HG03039 (cell line): Measurements from ENCODE around the gene TEF.

Source experiments
- ATAC-seq: cut with Tn5 transposase; IDR thresholded peaks from one replicate; pipeline ENCODE4 v1.9.1; 2021; ENCODE audit warnings: mild to moderate bottlenecking, moderate library complexity; ENCODE audit not compliant: unreplicated experiment

The TEF gene, protein sequence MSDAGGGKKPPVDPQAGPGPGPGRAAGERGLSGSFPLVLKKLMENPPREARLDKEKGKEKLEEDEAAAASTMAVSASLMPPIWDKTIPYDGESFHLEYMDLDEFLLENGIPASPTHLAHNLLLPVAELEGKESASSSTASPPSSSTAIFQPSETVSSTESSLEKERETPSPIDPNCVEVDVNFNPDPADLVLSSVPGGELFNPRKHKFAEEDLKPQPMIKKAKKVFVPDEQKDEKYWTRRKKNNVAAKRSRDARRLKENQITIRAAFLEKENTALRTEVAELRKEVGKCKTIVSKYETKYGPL

DNA sequence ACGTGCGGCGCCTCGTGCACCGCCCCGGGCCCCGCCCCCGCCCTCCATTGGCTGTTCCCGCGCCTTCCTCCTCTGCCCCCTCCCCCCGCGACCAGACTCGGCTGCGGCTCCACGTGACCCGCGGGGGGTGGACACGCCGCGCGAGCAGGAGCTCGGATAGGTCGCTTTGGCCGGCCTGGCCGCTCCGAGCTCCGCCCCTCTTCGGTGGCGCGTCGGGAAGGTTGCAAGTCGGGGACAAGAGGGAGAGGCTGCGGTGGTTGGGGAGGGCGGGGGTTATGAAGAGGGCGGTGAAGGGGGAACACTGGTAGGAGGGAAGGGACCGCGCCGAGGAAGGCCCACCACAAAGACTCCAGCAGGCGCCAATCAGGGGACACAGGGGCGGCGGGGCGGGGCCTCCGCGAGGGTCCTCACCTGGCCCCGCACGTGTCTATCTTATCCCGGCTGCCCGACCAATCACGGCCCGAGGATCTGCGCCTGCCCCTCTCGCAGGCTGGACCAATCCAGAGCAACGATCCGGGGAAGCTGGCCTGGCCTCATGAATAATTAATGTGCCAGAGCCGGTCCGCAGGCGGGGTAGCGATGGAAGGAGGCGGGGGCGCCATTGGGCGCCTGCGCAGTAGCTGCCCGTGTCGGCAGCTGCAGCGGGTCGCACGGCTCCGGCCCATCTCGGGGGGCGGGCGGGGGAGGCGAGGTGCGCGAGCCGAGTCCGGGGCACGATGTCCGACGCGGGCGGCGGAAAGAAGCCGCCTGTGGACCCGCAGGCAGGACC, at the start of gene TEF:
TEF (plus strand) TSS at position 614 of the 769 bp plus-strand sequence; CDS start at position 717, 103 bp downstream.
- ATAC-seq: peak; percentile 77

DNA sequence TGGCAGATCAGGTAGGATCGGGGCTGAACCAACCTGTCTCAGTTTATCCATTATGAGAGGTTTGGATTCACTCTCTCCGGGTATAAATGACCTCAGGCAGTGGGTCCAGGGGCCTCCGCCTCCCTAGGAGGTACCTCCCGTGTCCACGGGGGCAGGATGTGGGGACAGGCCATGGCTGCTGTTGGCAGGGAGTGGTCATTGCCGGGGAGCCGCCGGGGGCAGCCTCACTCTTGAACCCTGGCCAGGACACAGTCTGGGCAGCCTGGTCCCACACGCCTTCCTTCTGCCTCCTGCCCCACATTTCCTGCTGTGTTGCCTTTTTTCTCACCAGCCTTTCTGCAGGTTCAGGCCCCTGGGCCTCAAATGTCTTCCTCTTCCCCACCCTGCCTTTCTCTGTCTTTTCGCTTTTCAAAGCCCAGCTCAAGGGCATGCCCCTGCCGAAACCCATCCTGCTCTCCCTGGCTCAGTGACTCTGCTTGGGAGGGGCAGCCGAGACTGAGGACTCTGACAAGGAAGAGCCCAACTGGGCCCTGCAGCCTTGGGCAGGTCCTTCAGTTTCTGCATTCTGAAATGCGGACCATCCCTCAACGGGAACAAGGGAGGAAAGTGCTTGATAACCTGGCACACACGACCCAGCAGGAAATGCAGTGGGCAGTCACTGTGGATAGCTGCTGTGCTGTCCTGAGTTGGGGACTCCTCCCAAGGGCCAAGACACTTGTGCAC, 49.4 kb upstream of the TEF start:
- ATAC-seq: no peak

DNA sequence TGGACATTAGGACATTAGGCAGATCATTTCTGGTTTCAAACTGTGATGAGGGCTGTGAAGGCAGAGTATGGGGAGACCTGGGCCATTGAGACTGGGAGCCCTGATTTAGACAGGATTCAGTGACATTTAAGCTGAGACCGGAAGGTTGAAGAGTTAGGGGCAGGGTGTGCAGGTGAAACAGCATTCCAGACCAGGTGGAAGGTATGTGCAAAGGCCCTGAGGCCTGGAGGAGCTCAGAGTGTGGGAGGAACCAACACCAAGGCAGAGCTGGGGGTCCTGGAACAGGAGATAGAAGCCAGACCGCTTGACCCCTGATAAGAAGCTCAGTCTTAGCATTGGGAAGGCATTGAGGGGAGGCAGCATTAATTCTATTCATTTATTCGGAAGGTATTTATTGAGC, 47.9 kb upstream of the TEF start:
- no peak for ATAC-seq

DNA sequence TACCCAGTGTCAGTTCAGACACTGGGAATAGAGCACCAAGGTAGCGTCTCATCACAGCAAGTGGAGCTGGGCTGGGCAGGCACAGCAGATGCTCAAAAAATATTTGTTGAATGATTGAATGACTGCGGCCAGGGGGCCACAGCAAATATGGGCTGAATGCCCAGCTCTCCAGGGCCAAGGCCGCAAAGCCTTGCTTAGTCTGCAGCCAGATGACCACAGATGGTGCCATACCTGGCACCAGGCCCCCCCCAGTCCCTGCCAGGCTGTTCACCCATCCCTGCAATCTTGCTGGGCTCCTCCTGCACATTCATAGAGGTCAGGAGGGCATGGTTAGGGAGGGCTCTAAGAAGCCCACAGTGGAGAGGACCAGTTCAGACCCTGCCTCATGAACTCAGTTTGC, 47.5 kb upstream of the TEF start:
- no peak for ATAC-seq

DNA sequence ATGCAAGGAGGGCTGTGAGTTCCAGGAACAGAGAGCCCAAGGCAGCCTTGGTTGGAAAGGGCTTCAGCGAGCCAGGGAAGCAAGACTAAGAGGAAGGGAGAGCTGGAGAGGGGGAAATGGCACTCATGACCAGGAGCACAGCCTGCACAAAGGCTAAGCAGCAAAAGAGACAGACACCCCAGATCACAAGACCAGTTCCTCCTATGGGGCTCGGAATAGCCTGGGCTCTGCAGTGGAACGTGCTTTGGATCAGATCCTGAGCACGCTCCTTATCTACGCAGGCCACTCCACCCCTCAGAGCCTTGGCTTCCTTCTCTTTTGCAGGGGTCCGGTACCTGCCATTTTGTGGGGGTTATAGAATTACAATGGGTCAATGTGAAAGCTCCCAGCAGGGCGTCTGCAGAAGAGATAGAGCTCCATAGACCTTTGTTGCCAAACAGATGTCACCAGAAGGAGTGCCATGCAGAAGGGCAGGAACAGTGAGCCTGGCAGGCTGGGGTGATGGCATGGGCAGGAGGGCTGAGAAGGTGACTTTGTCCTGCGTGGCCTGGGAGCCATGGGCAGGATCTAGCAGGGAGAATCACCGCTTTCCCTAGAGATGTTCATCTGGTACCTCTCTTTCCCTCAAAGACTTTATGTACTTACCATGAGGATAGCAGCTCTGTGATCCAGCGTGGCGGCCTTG, 46.6 kb upstream of the TEF start:
- ATAC-seq: no peak

DNA sequence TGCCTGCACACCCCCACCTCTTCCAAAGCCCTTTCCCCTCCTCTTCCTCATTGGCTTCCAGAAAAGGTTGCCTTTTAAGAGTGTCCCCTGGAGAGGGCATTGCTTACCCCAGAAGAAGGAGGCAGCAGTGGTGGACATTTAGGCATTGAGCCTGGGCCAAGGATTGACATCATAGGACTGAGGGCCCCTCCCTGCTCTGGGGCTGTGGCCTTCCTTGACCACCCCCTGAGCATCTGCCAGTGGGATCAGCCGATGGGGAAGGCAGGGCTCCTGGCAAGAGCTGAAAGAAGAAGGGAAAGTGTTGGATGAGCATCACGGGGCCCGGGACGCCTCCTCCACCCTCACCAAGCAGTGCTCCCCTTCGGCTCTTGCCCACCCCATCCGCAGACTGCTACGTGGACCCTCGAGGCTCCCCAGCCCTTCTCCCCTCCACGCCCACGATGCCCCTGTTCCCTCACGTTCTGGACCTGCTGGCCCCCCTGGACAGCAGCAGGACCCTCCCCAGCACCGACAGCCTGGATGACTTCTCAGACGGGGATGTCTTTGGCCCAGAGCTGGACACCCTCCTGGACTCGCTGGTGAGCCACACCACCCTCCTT, 43.0 kb upstream of the TEF start:
- ATAC-seq: no peak

DNA sequence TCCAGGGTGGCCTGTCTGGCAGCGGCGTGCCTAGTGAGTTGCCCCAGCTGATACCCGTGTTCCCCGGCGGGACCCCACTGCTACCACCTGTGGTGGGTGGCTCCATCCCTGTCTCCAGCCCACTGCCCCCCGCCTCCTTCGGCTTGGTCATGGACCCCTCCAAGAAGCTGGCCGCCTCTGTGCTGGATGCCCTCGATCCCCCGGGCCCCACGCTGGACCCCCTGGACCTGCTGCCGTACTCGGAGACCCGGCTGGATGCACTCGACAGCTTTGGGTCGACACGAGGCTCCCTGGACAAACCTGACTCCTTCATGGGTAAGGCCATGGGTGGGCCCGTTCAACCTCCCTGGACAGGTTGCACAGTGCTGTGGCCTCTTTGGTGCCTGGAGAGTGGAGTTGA, 41.9 kb upstream of the TEF start:
- no peak for ATAC-seq

DNA sequence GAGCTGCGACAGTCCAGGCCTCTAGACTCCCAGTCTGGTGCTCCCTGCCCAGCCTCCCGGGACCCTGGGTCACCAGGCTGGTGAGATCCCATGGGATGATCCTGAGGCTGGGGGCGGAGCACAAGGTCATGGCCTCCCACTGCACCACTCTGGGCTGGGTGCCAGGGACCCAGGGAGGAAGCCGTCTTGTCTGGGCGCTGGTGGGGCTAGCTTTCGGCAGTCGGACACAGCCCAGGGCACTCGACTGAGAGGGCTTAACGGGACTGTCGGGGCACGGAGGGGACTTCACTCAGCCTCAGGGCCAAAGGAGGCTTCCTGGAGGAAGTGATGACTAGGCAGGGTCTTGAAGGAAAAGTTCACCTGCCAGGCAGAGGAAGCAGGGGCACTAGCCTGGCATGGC, 41.4 kb upstream of the TEF start:
- ATAC-seq: no peak

DNA sequence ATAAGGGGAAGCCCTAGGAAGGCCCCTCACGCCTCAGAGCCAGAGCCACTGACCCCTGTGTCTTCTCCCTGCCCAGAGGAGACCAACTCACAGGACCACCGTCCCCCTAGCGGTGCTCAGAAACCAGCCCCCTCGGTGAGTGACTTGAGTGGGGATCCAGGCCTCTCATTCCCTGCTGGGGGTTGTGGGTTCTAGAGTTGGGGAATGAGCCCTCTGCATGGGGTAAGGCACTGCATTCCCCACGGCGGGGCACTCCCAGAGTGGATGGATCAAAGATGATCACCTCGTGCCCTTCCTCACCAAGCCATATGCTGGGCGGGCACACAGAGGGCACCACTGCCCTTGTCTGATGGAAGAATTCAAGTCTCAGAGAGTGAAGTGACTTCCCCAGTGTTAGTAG, 40.7 kb upstream of the TEF start:
- ATAC-seq: no peak

DNA sequence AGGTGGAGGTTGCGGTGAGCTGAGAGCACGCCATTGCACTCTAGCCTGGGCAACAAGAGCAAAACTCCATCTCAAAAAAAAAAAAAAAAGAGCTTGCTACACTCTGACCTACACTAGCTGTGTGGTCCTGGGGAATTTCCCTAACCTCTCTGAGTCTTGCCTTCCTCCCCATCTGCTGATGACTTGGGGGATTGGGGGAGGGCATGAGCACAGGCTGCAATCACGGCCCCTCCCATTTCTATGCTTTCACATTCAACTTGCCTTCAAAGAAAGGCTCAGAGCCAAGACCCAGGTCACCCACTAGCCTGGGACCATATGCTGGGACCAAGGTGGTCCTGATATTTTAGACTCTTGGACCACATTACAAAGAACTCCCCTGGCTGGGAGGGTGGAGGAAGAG, 39.8 kb upstream of the TEF start:
- ATAC-seq: no peak

DNA sequence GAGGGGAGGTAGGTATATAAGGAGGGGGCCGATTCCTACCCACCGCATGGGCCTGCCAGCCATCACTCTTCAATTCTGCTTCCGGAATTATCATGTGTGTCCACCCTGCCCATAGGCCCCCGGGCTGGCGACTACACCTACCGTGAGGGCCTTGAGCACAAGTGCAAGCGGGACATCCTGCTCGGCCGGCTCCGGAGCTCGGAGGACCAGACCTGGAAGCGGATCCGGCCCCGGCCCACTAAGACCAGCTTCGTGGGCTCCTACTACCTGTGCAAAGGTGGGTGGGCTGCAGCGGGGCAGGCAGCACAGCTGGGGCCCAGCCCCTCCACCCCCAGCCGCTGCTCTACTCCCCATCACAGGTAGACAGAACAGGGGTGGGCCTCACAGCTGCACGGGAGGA, 38.4 kb upstream of the TEF start:
- no peak for ATAC-seq

DNA sequence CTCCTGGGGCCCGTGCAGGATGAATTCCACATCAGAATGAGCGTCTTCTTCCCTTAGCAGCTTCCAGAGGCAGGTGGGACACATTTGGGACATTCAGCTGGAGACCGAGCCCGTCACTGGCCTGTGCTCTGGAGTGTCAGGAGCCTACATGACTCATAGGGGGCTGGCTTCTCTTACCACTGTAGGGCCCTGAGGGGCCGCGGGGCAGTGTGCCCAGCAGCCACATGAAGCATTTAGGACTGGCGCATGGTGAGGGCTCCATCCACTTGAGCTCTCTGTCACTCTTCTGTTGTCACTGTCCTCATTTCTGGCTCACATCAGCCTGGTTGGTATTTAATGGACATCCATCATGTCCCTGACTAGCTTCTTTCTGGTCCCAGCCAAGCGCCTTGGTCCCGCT, 38.0 kb upstream of the TEF start:
- ATAC-seq: no peak

DNA sequence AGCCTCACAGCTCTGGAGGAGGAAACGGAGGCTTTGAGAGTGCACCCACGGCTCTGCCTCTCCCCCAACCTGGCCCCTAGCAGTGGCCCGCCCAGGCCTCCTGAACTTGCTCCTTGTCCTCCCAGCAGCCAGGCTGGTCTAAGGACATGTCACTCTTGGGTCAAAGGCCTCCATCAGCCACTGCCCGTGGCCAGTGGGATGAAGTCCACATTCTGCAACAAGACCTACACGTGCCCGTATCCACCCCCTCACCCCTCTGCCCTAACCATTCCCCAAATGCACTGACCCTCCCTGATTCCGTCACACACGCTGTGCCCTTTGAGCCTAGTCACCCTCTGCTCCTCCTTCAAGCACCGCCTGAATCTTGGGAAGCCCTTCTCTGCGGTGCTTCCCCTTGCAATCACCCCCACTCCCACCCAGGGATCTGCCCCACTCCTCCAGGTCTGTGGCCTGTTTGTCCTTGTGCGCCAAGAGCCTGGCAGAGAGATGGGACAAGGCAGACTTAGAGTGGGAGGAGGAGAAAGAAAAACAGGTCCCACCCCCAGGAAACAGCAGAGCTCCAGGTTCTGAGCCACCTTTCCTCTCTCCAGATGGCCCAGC, 37.5 kb upstream of the TEF start:
- no peak for ATAC-seq

DNA sequence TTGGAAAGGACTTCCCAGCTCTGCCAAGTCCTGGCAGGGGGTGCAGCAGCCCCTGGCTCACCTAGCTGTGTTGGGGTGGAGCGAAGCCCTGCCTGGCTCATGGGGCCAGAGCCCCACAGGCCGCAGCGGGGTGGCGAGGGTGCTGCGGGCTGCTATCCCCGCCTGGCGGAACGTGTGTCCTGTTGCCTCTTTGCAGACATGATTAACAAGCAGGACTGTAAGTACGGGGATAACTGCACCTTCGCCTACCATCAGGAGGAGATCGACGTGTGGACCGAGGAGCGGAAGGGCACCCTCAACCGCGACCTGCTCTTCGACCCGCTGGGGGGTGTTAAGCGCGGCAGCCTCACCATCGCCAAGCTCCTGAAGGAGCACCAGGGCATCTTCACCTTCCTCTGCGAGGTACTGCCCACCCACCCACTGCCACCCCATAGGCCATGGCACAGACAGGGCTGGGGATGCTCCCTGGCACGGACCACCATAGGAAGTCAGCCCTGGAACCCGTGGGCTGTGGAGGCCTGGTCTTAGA, 35.9 kb upstream of the TEF start:
- ATAC-seq: no peak

DNA sequence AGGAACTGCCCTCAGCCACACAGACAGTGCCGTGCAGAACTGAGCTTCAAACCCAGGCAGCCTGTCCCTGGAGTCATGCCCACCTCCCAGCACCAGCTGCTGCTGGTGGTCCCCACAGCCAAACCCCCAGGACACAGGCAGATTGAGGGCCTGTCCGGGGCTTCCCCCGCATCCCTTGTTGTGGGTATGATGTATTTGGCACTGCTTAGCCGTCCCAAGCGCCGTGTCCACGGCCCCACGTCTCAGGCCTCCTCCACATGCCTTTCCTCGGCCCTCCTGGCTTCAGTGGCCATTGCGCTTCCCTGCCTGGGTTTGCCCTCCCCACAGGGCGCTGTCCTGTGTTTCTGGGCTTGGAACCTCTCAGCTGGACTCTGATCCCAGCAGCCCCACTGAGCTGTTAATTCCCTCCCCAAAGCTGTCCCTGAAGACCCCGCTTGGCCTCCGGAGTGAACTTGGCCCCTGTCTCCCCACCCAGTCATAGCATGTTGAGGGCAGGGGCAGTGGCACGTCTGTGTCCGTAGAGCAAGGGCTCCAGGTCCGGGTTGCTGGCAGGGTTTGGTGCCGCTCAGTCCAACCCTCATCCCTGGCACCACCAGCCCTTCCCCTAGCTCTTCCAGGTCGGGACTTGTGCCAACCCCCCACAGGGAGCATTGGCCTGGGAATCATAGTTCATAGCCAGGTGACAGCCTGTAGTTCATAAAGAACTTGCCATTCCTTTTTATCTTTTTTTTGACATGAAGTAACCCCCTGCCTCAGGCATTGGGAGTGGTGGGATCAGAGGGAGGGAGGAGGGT, 34.5 kb upstream of the TEF start:
- ATAC-seq: no peak

DNA sequence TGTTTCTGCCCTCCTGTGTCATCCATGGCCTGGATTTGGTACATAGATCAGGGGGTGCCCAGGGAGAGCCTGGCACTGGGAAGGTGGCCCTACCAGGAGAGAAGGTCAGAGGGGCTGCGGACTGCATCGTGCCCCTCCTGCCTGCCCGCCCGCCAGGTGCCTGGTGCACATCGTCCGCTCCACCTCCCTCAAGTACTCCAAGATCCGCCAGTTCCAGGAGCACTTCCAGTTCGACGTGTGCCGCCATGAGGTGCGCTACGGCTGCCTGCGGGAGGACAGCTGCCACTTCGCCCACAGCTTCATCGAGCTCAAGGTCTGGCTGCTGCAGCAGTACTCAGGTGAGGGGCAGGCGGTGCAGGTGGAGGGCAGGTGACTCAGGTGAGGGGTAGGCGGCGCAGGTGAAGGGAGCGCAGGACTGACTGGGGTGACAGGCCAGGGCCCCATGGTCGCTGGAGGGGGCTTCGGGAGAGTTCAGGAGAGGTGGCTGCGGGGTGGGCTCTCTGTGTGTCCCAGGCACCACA, 32.7 kb upstream of the TEF start:
- ATAC-seq: no peak

DNA sequence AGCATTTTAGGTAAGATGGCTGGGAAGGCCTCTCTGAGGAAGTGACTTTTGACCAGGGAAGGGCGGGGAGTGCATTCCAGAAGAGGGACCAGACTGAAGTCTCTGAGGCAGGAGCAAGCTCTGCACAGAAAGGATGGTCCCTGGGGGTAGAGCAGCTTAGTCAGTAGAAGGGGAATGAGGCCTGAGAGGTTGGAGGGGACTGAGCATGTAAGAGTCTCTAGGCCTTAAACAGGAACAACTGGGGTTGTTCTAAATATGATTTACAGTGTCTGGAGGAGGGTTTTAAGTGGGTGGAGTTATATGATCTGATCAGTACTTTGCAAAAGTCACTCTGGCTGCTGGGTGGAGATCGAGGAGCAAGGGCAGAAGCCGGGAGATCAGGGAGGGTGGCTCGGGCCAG, 31.7 kb upstream of the TEF start:
- no peak for ATAC-seq

DNA sequence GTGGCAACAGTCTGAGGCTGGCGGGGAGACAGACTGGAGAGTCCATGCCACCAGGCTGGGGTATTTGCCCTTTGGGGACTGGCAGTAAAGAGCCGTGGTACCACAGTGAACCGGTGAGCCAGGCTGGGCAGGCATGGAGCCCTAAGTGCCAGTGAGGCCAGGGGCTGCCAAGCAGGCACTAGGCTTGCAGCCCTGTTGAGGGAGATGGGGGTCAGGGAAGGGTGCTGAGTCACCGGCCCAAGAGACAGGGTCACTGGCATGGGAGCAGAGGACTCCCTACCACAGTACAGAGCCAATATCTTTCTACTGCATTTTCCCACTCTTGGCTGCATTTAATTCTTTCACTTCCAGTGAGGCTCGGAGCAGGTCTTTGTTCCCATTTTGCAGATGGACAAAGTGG, 30.7 kb upstream of the TEF start:
- no peak for ATAC-seq

DNA sequence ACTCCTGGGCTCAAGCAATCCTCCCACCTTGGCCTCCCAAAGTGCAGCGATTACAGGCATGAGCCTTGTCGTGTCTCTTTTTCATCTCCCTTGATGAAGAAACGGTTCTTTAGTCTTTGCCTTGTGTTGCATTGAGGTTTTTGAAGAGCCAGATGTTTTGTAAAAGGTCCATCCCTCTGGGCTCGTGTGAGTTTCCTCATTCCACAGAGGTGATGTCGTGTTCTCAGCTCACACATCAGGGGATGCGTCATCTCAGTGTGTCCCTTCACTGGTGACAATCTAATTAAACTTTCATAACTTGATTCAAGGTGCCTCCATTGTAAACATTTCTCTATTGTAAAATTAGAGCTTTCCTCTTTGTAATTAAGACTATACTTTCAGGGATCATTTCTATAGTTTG, 29.7 kb upstream of the TEF start:
- ATAC-seq: no peak
